Ecto neural progenitor cell (in vitro differentiated cells): ENCODE data around the gene REP15.
A peak's percentile ranks its signal among the peaks of the same experiment; 100 is the strongest.
"Not testable (repeated sequence)": the region's sequence is repeated elsewhere in the genome, so short reads cannot be mapped to it uniquely, and the experiment has no call there.

Experiments used
- DNase-seq: peaks from one replicate; pipeline ENCODE4 v3.0.0-alpha.2; 2018; ENCODE audit warnings: low spot score

Gene REP15

DNA sequence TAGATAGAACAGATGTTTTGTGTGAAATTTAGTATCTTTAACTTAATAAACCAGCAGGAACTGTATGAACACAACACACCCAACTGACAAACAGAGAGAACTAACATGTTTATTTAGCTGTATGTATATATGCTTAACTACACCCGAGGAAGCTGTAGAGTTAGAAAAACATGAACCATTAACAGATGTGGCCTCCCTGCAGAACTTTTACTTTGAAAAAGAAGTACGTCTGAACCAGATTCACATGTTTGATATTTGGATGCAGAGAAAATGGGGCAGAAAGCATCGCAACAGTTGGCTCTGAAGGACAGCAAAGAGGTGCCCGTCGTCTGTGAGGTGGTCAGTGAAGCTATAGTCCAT is at the start of gene REP15:
TSS of gene REP15 (plus strand) at position 155 of the 360 bp plus-strand sequence. CDS start at position 271, 116 bp downstream.
- DNase-seq = no peak

DNA sequence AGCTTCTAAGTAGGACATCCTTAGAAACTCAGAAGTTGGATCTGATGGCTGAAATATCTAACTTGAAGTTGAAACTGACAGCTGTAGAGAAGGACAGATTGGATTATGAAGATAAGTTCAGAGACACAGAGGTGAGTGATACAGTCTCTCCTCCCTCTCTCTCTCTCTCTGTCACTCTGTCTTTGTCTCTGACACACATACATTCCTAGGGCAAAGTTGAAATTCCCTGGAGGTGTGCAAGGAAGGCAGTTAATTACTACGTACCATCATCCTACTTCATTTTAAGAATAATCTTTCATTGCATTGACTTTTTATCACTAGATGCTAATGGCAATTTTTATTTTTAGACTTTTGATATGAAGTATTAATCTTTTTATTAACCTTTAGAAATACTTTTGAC is 46.2 kb upstream of the REP15 start:
- no peak for DNase-seq

GRCh38 chr12:27651201-27651600 is 45.0 kb upstream of the REP15 start:
- no peak for DNase-seq

DNA sequence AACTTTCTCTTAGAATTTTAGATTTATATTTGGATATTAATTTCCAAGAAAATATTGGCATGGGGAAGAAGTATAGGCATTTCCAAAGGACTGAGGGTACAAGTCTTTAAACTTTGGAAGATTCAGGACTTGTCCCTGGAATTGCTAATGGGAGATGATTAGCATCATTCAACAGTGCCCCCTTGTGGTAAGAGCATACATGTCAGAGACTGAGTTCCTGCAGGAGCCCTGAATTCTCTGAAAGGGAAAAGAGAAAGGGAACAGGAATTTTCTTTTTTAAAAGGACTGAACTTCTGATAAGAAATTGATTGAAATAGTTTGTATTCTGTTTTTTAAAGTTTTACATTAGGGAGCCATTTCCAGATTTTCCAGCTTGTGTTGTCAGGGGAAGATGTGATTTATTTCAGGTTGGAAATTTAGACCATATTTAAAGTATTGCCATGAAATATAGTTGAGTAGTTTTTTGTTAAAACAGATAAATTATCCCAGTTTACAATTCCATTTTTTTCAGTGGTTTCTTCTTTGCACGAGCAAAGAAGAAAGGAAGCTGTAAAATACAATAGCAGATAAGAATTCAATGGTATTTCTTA is 44.0 kb upstream of the REP15 start:
- peak; percentile 59 for DNase-seq

DNA sequence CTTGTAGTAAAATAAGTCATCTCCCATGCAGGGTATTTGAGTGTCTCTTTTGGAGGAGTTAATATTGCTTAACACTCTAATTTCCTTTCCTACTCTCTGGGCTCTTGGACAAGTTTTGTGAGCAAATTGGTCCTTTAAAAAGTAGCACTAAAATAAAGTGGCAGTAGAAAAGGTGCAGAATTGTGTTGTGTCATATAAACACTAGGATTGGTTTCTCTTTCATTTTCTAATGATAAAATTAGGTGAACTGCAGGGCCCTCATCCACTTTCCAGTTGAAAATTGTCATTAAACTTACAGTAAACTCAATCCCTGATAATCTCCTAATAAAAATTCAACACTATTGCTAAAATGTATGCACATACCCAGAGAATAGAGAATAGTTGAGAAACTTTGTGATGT is 42.6 kb upstream of the REP15 start:
- no peak for DNase-seq

GRCh38 chr12:27655476-27655875 is 40.8 kb upstream of the REP15 start:
- DNase-seq = not testable (repeated sequence)

DNA sequence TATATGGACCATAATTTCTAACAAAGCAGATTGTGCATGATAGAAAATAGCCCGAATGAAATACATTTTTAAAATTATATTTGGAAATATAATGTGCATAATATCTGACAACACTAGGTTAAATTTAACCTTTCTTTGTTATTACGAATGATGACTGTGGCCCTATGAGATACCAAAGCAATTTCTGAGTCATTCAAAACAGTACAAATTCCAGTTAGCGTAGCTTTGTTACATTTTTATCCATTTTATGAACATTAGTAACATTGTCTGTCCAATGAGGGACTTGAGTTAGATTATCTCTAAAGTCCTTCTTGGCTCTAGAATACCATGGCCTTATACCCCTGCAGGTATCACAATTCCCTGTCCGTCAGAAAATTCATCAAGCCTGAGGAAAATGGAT is 39.0 kb upstream of the REP15 start:
- DNase-seq = no peak

- DNase-seq = no peak
Observed at GRCh38 chr12:27665704-27666103, 30.5 kb upstream of the REP15 start.

GRCh38 chr12:27666510-27666909 is 29.7 kb upstream of the REP15 start:
- no peak for DNase-seq

DNA sequence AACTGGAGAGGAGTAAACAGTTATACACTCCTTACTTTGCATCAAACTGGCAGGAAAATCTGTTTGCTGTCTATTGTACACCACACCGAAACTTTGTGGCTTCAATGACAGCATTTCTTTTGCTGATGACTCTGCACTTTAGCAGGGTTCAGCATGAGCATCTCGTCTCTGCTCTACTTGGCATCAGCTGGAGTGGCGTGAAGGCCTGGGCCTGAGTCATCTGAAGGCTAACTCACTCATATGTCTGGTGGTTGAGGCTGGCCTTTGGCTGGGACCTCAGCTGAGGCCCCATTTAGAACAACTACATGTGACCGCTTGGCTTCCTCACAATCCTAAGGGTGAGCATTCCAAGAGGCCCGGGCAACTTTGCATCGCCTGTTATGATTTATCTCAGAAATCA is 28.7 kb upstream of the REP15 start:
- DNase-seq = no peak

- DNase-seq = no peak
Observed at GRCh38 chr12:27672051-27672450, 24.2 kb upstream of the REP15 start.

DNA sequence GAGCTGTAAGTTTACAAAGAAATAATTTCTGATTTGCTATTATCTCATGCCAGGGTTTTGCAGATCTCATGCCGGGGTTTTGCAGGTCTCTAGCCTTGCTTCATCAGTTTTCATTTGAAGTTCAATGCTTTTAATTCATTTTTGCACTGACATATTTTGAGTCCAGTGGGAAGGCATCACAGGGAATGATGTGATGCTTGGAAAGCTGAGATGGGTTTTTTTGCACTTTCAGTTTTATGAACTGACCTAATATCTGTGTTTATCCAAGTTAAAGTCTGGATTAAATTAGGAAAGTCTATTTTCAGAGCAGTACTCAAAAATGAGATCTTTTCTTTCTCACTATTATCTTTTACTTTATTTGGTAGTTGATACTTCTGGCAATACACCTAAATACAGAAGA is 23.6 kb upstream of the REP15 start:
- no peak for DNase-seq

DNA sequence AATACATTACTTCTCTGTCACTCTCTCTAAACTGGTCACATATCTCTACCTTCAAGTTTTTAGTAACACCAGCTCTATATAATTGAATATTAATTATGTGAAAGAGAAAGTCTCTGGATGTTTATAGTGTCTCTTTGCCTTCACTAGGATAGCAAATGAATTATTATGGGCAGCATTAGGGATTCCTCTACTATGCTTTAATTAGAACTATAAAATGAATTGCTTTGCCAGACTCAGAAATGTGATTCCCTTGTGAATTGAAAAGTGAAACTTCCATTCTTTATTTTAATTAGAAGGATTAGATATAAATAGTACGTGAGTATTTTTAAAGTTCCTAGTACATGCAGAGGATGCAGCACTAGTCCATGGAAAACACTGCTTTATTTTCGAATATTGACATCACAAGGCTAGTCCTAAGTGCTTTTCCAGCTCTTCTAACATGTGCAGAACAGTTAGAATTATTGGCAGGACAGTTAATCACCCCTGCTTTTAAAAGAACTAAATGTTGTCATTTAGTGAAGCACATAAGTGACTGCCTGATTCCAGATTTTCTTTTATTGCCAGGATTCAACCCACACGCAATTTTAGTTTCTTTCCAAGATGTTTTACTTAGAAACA is 23.0 kb upstream of the REP15 start:
- no peak for DNase-seq

- no peak for DNase-seq
Observed at GRCh38 chr12:27674989-27675388, 21.3 kb upstream of the REP15 start.

GRCh38 chr12:27680619-27681018 is 15.6 kb upstream of the REP15 start:
- no peak for DNase-seq

DNA sequence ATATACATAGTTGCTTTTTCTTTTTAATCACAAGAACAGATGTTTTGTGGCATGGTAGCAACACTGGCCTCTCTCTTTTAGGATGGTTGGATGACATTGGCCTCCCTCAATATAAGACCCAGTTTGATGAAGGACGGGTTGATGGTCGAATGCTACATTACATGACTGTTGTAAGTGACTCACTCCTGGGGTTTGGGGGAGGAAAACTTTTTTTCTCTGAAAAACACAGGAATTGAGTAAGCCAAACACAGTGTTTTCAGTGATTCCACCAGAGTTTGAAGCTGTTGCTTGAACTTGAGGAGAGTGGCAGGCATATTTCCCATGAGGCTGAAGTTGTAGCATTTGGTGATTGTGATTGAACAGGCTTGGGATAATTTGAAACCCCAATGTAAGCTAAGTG is 13.7 kb upstream of the REP15 start:
- DNase-seq = no peak

GRCh38 chr12:27685274-27685673 is 11.0 kb upstream of the REP15 start:
- no peak for DNase-seq

DNA sequence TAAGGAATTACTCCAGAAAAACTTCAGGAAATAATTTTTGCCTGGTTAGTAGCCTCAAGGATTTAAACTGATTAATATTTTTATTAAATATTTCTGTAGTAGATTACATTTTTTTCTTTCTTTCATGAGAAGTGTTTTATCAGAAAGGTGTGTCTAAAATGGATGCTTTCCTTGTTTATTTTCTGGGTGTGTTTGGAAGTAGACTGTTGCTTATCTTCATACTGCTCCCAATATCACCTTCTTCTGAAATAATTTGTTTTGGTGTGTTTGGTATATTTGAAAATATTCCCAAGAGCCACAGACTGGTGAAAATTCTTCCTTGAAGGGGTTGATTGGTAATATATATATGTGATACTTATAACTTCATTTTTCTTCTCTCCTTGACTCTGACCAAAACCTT is 10.1 kb upstream of the REP15 start:
- no peak for DNase-seq

GRCh38 chr12:27688671-27689070 is 7.6 kb upstream of the REP15 start:
- no peak for DNase-seq

DNA sequence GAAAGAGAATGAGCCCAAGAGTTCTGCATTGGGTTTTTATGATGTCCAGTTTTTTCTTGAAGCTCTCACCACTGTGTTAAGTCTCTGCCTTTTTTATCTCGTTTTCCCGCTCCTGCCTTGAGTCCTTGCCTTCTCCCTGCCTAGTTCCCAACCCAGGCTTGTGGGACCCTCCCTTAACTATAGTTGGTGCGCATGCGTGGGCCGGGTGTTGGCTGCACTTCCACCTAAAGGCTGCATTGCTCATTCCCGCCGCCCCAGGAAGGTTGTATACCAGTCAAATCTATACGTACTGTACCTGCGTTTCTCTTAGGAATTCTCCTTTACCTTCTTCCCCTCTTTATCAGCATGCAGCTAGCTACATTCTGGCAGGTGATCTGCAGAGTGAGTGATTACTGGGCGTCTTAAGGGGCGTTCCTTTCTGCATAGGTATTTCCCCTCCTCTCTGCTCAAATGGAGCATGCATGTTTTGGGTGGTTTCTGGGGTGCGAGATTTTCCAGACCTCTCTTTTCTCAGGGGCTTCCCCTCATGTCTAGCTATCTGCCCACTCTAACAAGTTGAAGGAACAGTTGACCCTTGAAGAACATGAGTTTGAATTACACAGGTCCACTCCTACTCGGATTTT is 6.6 kb upstream of the REP15 start:
- DNase-seq = no peak

DNA sequence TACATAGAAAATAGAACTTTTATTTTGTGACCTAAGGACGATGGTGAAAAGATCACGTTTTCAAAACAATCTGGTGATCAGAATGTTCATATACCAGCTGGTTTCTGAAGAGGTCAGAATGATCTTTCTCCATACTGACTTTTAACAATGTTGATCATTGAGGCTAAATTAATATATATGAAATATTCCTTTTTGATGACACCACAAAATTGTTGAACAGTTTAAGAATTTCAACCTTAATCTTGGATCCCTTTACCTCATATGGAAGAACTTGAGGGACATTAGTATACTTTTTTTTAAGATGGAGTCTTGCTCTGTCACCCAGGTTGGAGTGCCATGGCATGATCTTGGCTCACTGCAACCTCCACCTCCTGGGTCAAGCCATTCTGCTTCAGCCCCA is 2.8 kb upstream of the REP15 start:
- no peak for DNase-seq

- no peak for DNase-seq
Observed at GRCh38 chr12:27695556-27696292, 523 bp upstream of the REP15 start.

GRCh38 chr12:27696864-27697564 is 767 bp downstream of the REP15 start:
- DNase-seq = no peak
